ENCODE measurements around the gene PLA2G6. TPM values are rescaled to one million over a fixed set of nuclear protein-coding genes. Genes with fewer than 3 reads are reported as not detected.

PLA2G6 gene, protein sequence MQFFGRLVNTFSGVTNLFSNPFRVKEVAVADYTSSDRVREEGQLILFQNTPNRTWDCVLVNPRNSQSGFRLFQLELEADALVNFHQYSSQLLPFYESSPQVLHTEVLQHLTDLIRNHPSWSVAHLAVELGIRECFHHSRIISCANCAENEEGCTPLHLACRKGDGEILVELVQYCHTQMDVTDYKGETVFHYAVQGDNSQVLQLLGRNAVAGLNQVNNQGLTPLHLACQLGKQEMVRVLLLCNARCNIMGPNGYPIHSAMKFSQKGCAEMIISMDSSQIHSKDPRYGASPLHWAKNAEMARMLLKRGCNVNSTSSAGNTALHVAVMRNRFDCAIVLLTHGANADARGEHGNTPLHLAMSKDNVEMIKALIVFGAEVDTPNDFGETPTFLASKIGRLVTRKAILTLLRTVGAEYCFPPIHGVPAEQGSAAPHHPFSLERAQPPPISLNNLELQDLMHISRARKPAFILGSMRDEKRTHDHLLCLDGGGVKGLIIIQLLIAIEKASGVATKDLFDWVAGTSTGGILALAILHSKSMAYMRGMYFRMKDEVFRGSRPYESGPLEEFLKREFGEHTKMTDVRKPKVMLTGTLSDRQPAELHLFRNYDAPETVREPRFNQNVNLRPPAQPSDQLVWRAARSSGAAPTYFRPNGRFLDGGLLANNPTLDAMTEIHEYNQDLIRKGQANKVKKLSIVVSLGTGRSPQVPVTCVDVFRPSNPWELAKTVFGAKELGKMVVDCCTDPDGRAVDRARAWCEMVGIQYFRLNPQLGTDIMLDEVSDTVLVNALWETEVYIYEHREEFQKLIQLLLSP
- total RNA-seq (ENCODE audit: low replicate concordance): 9.3 and 12.3 TPM in 2 replicates

DNA sequence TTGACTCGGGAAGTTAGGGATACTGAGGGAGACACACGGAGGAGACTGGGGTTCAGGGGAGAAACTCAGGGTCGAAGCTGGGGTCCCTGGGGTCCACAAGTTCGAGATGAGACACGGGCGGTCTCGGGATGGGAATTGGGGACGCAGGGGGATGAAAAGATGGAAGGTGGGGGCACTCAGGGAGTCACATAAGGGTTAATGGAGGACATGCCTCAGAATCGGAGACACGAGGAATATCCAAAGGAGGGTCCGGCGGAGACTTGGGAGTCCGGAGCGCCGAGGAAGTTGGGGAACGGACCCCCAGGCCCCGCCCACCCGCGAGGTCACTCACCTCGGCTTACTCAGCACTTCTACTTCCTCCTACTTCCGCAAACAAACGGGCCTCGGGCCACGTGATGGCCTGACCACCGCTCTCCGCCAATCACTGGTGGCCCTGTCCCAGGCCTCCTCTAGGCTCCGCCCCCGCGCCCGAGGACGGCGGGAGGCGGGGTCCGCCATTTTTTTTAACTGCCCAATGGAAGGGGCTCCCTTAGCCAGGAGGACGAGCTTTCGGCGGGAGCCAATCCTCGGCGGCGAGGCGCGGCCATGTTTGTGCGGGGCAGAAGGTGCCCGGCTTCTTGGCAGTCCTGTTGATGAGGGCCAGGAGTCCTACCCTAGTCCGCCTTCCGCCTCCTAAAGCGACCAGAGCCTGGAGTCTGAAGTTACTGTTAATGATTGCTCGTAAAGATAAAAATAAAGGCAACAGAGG is at the start of gene PLA2G6:
Gene PLA2G6 (minus strand): TSS at position 378 of the 748 bp plus-strand sequence. CDS start 12,404 bp downstream, outside the sequence.
- peak within 1 kb of the TSS; percentile 74 for H3K4me3 ChIP-seq (ENCODE audit: low read depth, low read length)
- DNase-seq (ENCODE audit: low read depth): peak; percentile 98
- TF ChIP-seq, protein P1, sequence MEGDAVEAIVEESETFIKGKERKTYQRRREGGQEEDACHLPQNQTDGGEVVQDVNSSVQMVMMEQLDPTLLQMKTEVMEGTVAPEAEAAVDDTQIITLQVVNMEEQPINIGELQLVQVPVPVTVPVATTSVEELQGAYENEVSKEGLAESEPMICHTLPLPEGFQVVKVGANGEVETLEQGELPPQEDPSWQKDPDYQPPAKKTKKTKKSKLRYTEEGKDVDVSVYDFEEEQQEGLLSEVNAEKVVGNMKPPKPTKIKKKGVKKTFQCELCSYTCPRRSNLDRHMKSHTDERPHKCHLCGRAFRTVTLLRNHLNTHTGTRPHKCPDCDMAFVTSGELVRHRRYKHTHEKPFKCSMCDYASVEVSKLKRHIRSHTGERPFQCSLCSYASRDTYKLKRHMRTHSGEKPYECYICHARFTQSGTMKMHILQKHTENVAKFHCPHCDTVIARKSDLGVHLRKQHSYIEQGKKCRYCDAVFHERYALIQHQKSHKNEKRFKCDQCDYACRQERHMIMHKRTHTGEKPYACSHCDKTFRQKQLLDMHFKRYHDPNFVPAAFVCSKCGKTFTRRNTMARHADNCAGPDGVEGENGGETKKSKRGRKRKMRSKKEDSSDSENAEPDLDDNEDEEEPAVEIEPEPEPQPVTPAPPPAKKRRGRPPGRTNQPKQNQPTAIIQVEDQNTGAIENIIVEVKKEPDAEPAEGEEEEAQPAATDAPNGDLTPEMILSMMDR (IDR thresholded peaks at IDR 0.05; ENCODE audit: insufficient read depth, low read length): no peak

DNA sequence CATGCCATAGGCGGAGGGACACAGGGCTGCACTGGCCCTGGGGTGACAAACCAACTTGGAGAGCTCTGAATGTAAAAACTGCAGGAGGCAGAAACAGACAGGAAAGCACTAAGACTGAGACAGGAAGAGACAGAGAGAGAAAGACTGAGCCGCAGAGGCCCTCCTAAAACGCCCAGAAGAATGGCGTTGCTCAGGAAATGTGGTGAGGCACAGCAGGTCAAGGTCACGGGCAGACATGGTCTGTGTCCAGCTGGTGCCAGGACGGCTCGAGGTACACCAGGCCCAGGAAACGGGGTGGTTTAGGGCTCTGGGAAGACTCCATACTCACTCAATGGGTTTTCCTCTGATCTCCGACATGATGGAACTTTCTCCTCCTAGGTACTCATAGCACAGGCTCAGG is 49.3 kb upstream of the PLA2G6 start:
- TF ChIP-seq, protein P1 (IDR thresholded peaks at IDR 0.05; ENCODE audit: insufficient read depth, low read length): no peak
- H3K4me3 ChIP-seq (ENCODE audit: low read depth, low read length): no peak overlapping the region
- DNase-seq (ENCODE audit: low read depth): no peak

DNA sequence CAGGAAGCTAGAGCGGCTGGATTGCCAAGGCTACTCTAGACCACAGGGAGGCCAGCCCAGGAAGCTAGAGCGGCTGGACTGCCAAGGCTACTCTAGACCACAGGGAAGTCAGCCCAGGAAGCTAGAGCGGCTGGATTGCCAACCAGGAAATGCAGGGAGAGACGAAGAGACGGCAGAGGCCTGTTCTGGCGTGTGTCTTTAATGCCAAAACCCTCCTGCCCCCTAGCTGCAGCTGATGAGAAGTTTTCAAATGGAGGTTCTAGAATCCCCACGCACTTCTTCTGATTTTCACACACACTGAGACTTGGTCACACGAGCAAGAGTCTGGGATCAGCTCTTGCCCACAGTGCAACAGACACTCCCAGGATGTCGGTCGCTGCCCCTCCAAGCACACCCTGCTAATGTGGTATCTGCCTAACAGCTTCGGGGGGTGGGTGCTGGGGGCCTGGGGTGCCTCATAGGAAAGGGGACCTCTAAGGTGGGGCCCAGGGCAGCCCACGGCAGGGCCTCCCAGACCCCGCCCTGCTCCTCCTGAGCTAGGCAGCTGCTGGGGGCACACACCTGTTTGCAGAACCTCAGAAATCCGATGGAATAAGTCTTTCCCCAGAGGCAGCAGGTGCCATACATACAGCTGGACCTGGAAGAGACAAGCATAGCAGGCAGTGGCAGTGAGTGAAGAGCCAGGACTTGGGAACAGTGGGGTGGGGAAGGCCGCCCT is 48.6 kb upstream of the PLA2G6 start:
- DNase-seq (ENCODE audit: low read depth): no peak
- TF ChIP-seq, protein P1 (IDR thresholded peaks at IDR 0.05; ENCODE audit: insufficient read depth, low read length): peak; percentile 32
- H3K4me3 ChIP-seq (ENCODE audit: low read depth, low read length): no peak overlapping the region

DNA sequence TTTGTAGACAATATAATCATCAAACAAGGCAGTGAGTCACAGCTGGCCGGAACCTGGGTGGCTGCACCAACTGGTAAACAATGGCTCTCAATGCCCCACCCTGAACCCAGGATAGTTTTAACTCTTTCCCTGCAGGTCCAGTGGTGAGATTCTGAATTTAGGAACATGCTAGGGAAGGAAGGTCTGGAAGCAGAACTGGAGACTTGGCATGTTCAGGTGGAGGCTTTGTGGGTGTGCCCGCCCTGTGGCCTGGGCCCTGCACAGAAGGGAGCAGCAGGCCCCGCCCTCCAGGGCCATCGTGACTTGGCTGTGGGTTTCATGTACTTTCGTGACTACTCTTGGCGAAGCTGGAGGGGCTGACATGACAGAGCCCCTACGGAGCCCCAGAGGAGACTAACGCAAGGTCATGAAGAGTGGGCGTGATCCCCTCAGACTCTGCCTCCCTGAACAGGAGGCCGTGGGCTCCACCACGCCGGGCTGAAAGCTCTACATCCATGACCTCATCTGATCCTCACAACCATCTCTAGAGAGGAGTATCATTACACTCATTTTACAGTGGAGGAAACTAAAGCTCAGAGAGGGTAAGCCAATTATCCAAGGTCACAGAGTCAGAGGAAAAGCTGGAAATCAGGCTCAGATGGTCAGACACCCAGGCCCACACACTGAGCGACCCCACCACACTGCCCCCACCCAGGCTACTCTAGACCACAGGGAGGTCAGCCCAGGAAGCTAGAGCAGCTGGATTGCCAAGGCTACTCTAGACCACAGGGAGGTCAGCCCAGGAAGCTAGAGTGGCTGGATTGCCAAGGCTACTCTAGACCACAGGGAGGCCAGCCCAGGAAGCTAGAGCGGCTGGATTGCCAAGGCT is 47.5 kb upstream of the PLA2G6 start:
- DNase-seq (ENCODE audit: low read depth): peak; percentile 92
- TF ChIP-seq, protein P1 (IDR thresholded peaks at IDR 0.05; ENCODE audit: insufficient read depth, low read length): no peak
- no peak overlapping the region for H3K4me3 ChIP-seq (ENCODE audit: low read depth, low read length)

DNA sequence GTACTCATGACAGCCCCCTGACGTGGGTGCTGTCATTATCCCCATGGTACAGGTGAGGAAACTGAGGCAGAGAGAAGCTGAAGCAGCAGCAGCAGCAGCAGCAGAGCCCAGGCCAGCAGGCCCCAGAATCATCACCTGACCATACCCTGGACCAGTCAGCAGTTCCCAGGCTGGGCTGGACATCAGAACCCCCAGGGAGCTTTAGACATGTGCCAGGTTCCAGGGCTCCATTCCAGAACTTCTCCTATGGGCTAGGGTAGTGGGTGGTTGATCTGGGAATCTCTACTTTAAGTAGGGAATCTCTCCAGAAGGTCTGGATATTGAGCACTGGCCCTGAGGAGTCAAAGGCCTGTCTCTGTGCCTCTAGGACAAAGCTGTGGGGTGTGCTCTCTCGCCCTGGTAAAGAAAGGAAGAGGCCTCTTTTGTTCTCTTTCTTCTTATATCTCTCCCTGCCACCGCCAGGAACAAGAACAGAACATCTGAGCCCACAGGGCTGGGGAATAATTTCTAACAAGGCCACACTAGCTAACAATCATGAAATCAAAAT is 46.8 kb upstream of the PLA2G6 start:
- DNase-seq (ENCODE audit: low read depth): peak; percentile 67
- TF ChIP-seq, protein P1 (IDR thresholded peaks at IDR 0.05; ENCODE audit: insufficient read depth, low read length): no peak
- H3K4me3 ChIP-seq (ENCODE audit: low read depth, low read length): no peak overlapping the region
